ENCODE results near the gene TNKS2. TPM values are rescaled to one million over a fixed set of nuclear protein-coding genes. Genes with fewer than 3 reads are reported as not detected.

The TNKS2 gene
- total and polyA plus RNA-seq, 2 donors (not counting 1 experiment from before 2014, with no cell fraction given) = 17.5 to 45.8 TPM

DNA sequence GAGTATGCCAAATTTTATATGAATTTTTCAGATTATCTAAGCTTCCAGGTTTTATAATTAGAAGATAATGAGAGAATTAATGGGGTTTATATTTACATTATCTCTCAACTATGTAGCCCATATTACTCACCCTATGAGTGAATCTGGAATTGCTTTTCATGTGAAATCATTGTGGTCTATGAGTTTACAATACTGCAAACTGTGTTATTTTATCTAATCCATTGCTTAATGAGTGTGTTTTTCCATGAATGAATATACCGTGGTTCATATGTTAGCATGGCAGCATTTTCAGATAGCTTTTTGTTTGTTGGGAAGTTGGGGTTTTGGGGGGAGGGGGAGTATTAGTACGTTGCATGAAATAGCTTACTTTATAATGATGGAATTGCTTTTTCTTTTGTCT is 66.5 kb downstream of the TNKS2 start:
- no peaks in the 10 kb centered on the region for H3K27me3 ChIP-seq (replicated peaks in 1 of 4; ENCODE audit: control extremely low read depth in 1 of 4, control insufficient read depth in 3 of 4, insufficient read depth in 4 of 4, low read length in 3 of 4)
- Mint-ChIP-seq H3K9me3 (ENCODE audit: insufficient read depth) (no peaks in the 10 kb centered on the region), H3K27me3 (no peaks in the 10 kb centered on the region), H3K4me3 (no peak overlapping the region), H3K4me1 (no peaks in the 10 kb centered on the region), H3K27ac (no peak overlapping the region)
- POLR2A ChIA-PET = no interaction called here
- WGBS (ENCODE audit: insufficient coverage) = no CpG with 5 or more reads among the region's 2 CpGs
- intact Hi-C loops (cut with micrococcal nuclease) = loop anchor here (5.0 kb wide), 2 partner anchors 37 to 48 kb away; no protein-coding TSS in a partner anchor
- no peak overlapping the region for H3K9ac ChIP-seq (ENCODE audit: low read length)
- H3K79me2 ChIP-seq (ENCODE audit: control insufficient read depth, insufficient read depth, low read length) = no peaks in the 10 kb centered on the region
- H3K4me2 ChIP-seq (replicated peaks; ENCODE audit: low read depth, low read length, poor library complexity, severe bottlenecking) = no peak overlapping the region
- CTCF ChIA-PET = interaction anchor here (0.9 to 2.5 kb wide), 3 partner anchors 44 to 48 kb away, joined by 3 to 7 read pairs (median 5); no protein-coding TSS in a partner anchor
- peaks cover 16 to 55% of the 10 kb centered on the region in 2 experiments for H3K36me3 ChIP-seq (replicated peaks in 1 of 2; ENCODE audit: control extremely low read depth in 1 of 2, control insufficient read depth in 1 of 2, extremely low read depth in 1 of 2, insufficient read depth in 2 of 2, low read length in 1 of 2)
- no peak for ATAC-seq (ENCODE audit: low read depth)
- H2AFZ ChIP-seq (ENCODE audit: insufficient read depth, low read depth, low read length, poor library complexity, severe bottlenecking) = no peak overlapping the region
- H3K4me3 ChIP-seq (ENCODE audit: control extremely low read depth in 1 of 5, extremely low read depth in 1 of 5, insufficient read depth in 1 of 5, low read depth in 2 of 5, low read length in 4 of 5) = no peak overlapping the region
- H3K9me3 ChIP-seq (ENCODE audit: control extremely low read depth in 1 of 3, control insufficient read depth in 2 of 3, insufficient read depth in 1 of 3, low read length in 2 of 3) = no peaks in the 10 kb centered on the region
- TF ChIP-seq, protein P1, sequence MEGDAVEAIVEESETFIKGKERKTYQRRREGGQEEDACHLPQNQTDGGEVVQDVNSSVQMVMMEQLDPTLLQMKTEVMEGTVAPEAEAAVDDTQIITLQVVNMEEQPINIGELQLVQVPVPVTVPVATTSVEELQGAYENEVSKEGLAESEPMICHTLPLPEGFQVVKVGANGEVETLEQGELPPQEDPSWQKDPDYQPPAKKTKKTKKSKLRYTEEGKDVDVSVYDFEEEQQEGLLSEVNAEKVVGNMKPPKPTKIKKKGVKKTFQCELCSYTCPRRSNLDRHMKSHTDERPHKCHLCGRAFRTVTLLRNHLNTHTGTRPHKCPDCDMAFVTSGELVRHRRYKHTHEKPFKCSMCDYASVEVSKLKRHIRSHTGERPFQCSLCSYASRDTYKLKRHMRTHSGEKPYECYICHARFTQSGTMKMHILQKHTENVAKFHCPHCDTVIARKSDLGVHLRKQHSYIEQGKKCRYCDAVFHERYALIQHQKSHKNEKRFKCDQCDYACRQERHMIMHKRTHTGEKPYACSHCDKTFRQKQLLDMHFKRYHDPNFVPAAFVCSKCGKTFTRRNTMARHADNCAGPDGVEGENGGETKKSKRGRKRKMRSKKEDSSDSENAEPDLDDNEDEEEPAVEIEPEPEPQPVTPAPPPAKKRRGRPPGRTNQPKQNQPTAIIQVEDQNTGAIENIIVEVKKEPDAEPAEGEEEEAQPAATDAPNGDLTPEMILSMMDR (IDR thresholded peaks at IDR 0.05) = no peak
- TF ChIP-seq EZH2 (IDR thresholded peaks at IDR 0.05; ENCODE audit: borderline replicate concordance, insufficient read depth, low read depth, low read length, poor library complexity, severe bottlenecking) = no peak
- no peaks in the 10 kb centered on the region for H4K20me1 ChIP-seq (ENCODE audit: control insufficient read depth, insufficient read depth, low read length, poor library complexity, severe bottlenecking)
- H3K4me1 ChIP-seq (ENCODE audit: control insufficient read depth in 2 of 2, insufficient read depth in 2 of 2, low read length in 2 of 2) = no peaks in the 10 kb centered on the region
- DNase-seq = no peak
- H3K27ac ChIP-seq (ENCODE audit: low read length in 2 of 2) = no peak overlapping the region

GRCh38 chr10:91865562-91866081 is 67.4 kb downstream of the TNKS2 start:
- no peak overlapping the region for H3K4me3 ChIP-seq (ENCODE audit: control extremely low read depth in 1 of 5, extremely low read depth in 1 of 5, insufficient read depth in 1 of 5, low read depth in 2 of 5, low read length in 4 of 5)
- TF ChIP-seq EZH2 (IDR thresholded peaks at IDR 0.05; ENCODE audit: borderline replicate concordance, insufficient read depth, low read depth, low read length, poor library complexity, severe bottlenecking) = no peak
- TF ChIP-seq, protein P1 (IDR thresholded peaks at IDR 0.05) = no peak
- no peaks in the 10 kb centered on the region for H4K20me1 ChIP-seq (ENCODE audit: control insufficient read depth, insufficient read depth, low read length, poor library complexity, severe bottlenecking)
- no peak for DNase-seq
- CTCF ChIA-PET = interaction anchor here (1.0 to 1.3 kb wide), 2 partner anchors 46 to 107 kb away, joined by 3 to 4 read pairs; no protein-coding TSS in a partner anchor
- H3K4me2 ChIP-seq (replicated peaks; ENCODE audit: low read depth, low read length, poor library complexity, severe bottlenecking) = no peak overlapping the region
- H3K36me3 ChIP-seq (replicated peaks in 1 of 2; ENCODE audit: control extremely low read depth in 1 of 2, control insufficient read depth in 1 of 2, extremely low read depth in 1 of 2, insufficient read depth in 2 of 2, low read length in 1 of 2) = peaks cover 14 to 46% of the 10 kb centered on the region in 2 experiments
- Mint-ChIP-seq H3K27ac (no peak overlapping the region), H3K4me3 (no peak overlapping the region), H3K27me3 (no peaks in the 10 kb centered on the region), H3K9me3 (ENCODE audit: insufficient read depth) (no peaks in the 10 kb centered on the region), H3K4me1 (no peaks in the 10 kb centered on the region)
- POLR2A ChIA-PET = no interaction called here
- no peaks in the 10 kb centered on the region for H3K4me1 ChIP-seq (ENCODE audit: control insufficient read depth in 2 of 2, insufficient read depth in 2 of 2, low read length in 2 of 2)
- WGBS (ENCODE audit: insufficient coverage) = 100% methylated on average over 1 of the region's 2 CpGs
- no peaks in the 10 kb centered on the region for H3K27me3 ChIP-seq (replicated peaks in 1 of 4; ENCODE audit: control extremely low read depth in 1 of 4, control insufficient read depth in 3 of 4, insufficient read depth in 4 of 4, low read length in 3 of 4)
- H2AFZ ChIP-seq (ENCODE audit: insufficient read depth, low read depth, low read length, poor library complexity, severe bottlenecking) = no peak overlapping the region
- H3K27ac ChIP-seq (ENCODE audit: low read length in 2 of 2) = no peak overlapping the region
- H3K79me2 ChIP-seq (ENCODE audit: control insufficient read depth, insufficient read depth, low read length) = no peaks in the 10 kb centered on the region
- no peak for ATAC-seq (ENCODE audit: low read depth)
- no peaks in the 10 kb centered on the region for H3K9me3 ChIP-seq (ENCODE audit: control extremely low read depth in 1 of 3, control insufficient read depth in 2 of 3, insufficient read depth in 1 of 3, low read length in 2 of 3)
- intact Hi-C loops (cut with micrococcal nuclease) = loop anchor here (5.0 kb wide), 1 partner anchor 47 kb away; no protein-coding TSS in a partner anchor
- no peak overlapping the region for H3K9ac ChIP-seq (ENCODE audit: low read length)

Data from B cell (primary cell).